HFF-Myc (cell line): ENCODE results near the gene FSHR.

ENCODE experiments used
- DNase-seq: peaks from one replicate; pipeline ENCODE4 v3.0.0-alpha.2; 2011; ENCODE audit warnings: low read depth; ENCODE audit errors: extremely low read depth
- H3K4me3 ChIP-seq: replicated peaks from 2 replicates; pipeline ENCODE4 v1.5.1; 2011; ENCODE audit warnings: low read depth, mild to moderate bottlenecking, control low read depth, low read length
- CTCF ChIP-seq: IDR thresholded peaks from 2 replicates; pipeline ENCODE4 v1.5.1; 2012; ENCODE audit warnings: mild to moderate bottlenecking, low read depth, low read length, control low read depth; ENCODE audit errors: missing control alignments

FSHR gene

GRCh38 chr2:49178656-49179055 lies 24.3 kb upstream of the FSHR start:
- no peak overlapping the region for H3K4me3 ChIP-seq
- TF ChIP-seq CTCF: no peak
- no peak for DNase-seq

GRCh38 chr2:49177194-49177593 lies 22.9 kb upstream of the FSHR start:
- no peak for TF ChIP-seq CTCF
- DNase-seq: no peak
- H3K4me3 ChIP-seq: no peak overlapping the region

- DNase-seq: no peak
- no peak for TF ChIP-seq CTCF
- no peak overlapping the region for H3K4me3 ChIP-seq
Observed at GRCh38 chr2:49175831-49176230, 21.5 kb upstream of the FSHR start.

- no peak for TF ChIP-seq CTCF
- H3K4me3 ChIP-seq: no peak overlapping the region
- DNase-seq: no peak
Observed at GRCh38 chr2:49174750-49175149, 20.4 kb upstream of the FSHR start.

GRCh38 chr2:49167131-49167530 lies 12.8 kb upstream of the FSHR start:
- H3K4me3 ChIP-seq: no peak overlapping the region
- no peak for TF ChIP-seq CTCF

GRCh38 chr2:49165662-49166061 lies 11.3 kb upstream of the FSHR start:
- no peak for TF ChIP-seq CTCF
- DNase-seq: no peak
- no peak overlapping the region for H3K4me3 ChIP-seq

More at GRCh38 chr2:49167131-49167530, 12.8 kb upstream of the FSHR start:
- DNase-seq: no peak

GRCh38 chr2:49164729-49165128 lies 10.4 kb upstream of the FSHR start:
- no peak for TF ChIP-seq CTCF
- DNase-seq: no peak
- no peak overlapping the region for H3K4me3 ChIP-seq
